Brain microvascular endothelial cell (primary cell): Measurements from ENCODE around the gene TMEM87B.

Source experiments
- DNase-seq: peaks from one replicate; pipeline ENCODE4 v3.0.0-alpha.2; 2020
- H3K27ac ChIP-seq: fragments of 250-450 bp; sonication (Bioruptor Pico); 2 replicates; pipeline ENCODE4 v1.5.1; 2020; ENCODE audit warnings: mild to moderate bottlenecking, moderate library complexity
- H3K27me3 ChIP-seq: fragments of 250-450 bp; sonication (Bioruptor Pico); replicated peaks from 2 replicates; pipeline ENCODE4 v1.5.1; 2020; ENCODE audit warnings: mild to moderate bottlenecking
- H3K36me3 ChIP-seq: fragments of 250-450 bp; sonication (Bioruptor Pico); replicated peaks from 2 replicates; pipeline ENCODE4 v1.5.1; 2020; ENCODE audit warnings: mild to moderate bottlenecking
- H3K4me3 ChIP-seq: 2 replicates; pipeline ENCODE4 v1.5.1; 2011; ENCODE audit warnings: low read depth, mild to moderate bottlenecking, control low read depth, low read length, moderate library complexity
- CTCF ChIP-seq: IDR thresholded peaks from 2 replicates; pipeline ENCODE4 v1.5.1; 2011; ENCODE audit warnings: low read depth, mild to moderate bottlenecking, moderate library complexity, low read length, control low read depth, inconsistent platforms; ENCODE audit errors: missing control alignments
- in situ Hi-C: cut with HindIII; loops from 2 replicates; pipeline ENCODE4 v1.10.0; 2017; ENCODE audit warnings: low sequenced_read_pairs, low pct_ligation_motif_present

TMEM87B gene

GRCh38 chr2:112085916-112086669 is 31.0 kb downstream of the TMEM87B start:
- DNase-seq, result no peak

GRCh38 chr2:112087346-112088020 is 32.4 kb downstream of the TMEM87B start:
- in situ Hi-C loops, result no loop called here
- H3K4me3 ChIP-seq, result no peak overlapping the region
- no peaks in the 10 kb centered on the region for H3K27me3 ChIP-seq
- peaks cover 65% of the 10 kb centered on the region for H3K36me3 ChIP-seq
- no peak for TF ChIP-seq CTCF
- H3K27ac ChIP-seq, result no peak overlapping the region
- no peak for DNase-seq

More at GRCh38 chr2:112085916-112086669, 31.0 kb downstream of the TMEM87B start:
- in situ Hi-C loops, result no loop called here
- TF ChIP-seq CTCF, result no peak
- H3K27me3 ChIP-seq, result no peaks in the 10 kb centered on the region
- no peak overlapping the region for H3K27ac ChIP-seq
- peaks cover 75% of the 10 kb centered on the region for H3K36me3 ChIP-seq
- H3K4me3 ChIP-seq, result no peak overlapping the region

- no peak for TF ChIP-seq CTCF
- Histone ChIP-seq H3K4me3 (no peak overlapping the region), H3K27me3 (no peaks in the 10 kb centered on the region), H3K27ac (no peak overlapping the region), H3K36me3 (peaks cover 47% of the 10 kb centered on the region)
- no peak for DNase-seq
- in situ Hi-C loops, result no loop called here
Observed at GRCh38 chr2:112089375-112089774, 34.3 kb downstream of the TMEM87B start.

- peak overlapping the region; percentile 33 for H3K27ac ChIP-seq
- peak; percentile 67 for DNase-seq
- H3K4me3 ChIP-seq, result no peak overlapping the region
- no peaks in the 10 kb centered on the region for H3K27me3 ChIP-seq
- peaks cover 32% of the 10 kb centered on the region for H3K36me3 ChIP-seq
- in situ Hi-C loops, result no loop called here
- TF ChIP-seq CTCF, result no peak
Observed at GRCh38 chr2:112092286-112093041, 37.4 kb downstream of the TMEM87B start.

GRCh38 chr2:112093216-112093615 is 38.1 kb downstream of the TMEM87B start:
- Histone ChIP-seq H3K27me3 (no peaks in the 10 kb centered on the region), H3K27ac (peak overlapping the region; percentile 24), H3K36me3 (peaks cover 30% of the 10 kb centered on the region), H3K4me3 (no peak overlapping the region)
- TF ChIP-seq CTCF, result no peak
- no peak for DNase-seq
- in situ Hi-C loops, result no loop called here
